ENCODE results near the gene AJUBA.

AJUBA gene

GRCh38 chr14:22986508-22987054 lies 4.2 kb upstream of the AJUBA start:
- no peak overlapping the region for H3K4me3 ChIP-seq (ENCODE audit: low read length, poor library complexity, severe bottlenecking)
- H3K9me2 ChIP-seq (replicated peaks; ENCODE audit: low read depth, low read length) = no peaks in the 10 kb centered on the region
- H3K4me2 ChIP-seq (ENCODE audit: low read depth, low read length, poor library complexity, severe bottlenecking) = no peak overlapping the region
- H2AFZ ChIP-seq (ENCODE audit: low read length) = no peak overlapping the region
- no peaks in the 10 kb centered on the region for H4K20me1 ChIP-seq (ENCODE audit: insufficient read depth, low read length, poor library complexity, severe bottlenecking)
- H3K36me3 ChIP-seq (ENCODE audit: insufficient read depth, low read length) = no peaks in the 10 kb centered on the region
- no peaks in the 10 kb centered on the region for H3K9me3 ChIP-seq (ENCODE audit: insufficient read depth, low read depth, low read length)
- TF ChIP-seq, protein P1, sequence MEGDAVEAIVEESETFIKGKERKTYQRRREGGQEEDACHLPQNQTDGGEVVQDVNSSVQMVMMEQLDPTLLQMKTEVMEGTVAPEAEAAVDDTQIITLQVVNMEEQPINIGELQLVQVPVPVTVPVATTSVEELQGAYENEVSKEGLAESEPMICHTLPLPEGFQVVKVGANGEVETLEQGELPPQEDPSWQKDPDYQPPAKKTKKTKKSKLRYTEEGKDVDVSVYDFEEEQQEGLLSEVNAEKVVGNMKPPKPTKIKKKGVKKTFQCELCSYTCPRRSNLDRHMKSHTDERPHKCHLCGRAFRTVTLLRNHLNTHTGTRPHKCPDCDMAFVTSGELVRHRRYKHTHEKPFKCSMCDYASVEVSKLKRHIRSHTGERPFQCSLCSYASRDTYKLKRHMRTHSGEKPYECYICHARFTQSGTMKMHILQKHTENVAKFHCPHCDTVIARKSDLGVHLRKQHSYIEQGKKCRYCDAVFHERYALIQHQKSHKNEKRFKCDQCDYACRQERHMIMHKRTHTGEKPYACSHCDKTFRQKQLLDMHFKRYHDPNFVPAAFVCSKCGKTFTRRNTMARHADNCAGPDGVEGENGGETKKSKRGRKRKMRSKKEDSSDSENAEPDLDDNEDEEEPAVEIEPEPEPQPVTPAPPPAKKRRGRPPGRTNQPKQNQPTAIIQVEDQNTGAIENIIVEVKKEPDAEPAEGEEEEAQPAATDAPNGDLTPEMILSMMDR (conservative IDR thresholded peaks at IDR 0.05; ENCODE audit: low read length) = peak; percentile 93
- TF ChIP-seq EZH2phosphoT487 (IDR thresholded peaks at IDR 0.05; ENCODE audit: borderline replicate concordance) = no peak
- H3K9ac ChIP-seq (ENCODE audit: low read depth, low read length, poor library complexity, severe bottlenecking) = no peak overlapping the region
- H3F3A ChIP-seq (ENCODE audit: low read depth) = no peaks in the 10 kb centered on the region
- H3K79me2 ChIP-seq (ENCODE audit: insufficient read depth, low read length) = peaks cover 8% of the 10 kb centered on the region
- peaks cover 5% of the 10 kb centered on the region for H3K4me1 ChIP-seq (ENCODE audit: insufficient read depth, low read length, poor library complexity, severe bottlenecking)
- no peaks in the 10 kb centered on the region for H3K27me3 ChIP-seq (ENCODE audit: insufficient read depth, low read length, poor library complexity, severe bottlenecking)

GRCh38 chr14:22985894-22986507 lies 3.6 kb upstream of the AJUBA start:
- Histone ChIP-seq H3K9me2 (replicated peaks; ENCODE audit: low read depth, low read length) (no peaks in the 10 kb centered on the region), H3K27me3 (ENCODE audit: insufficient read depth, low read length, poor library complexity, severe bottlenecking) (no peaks in the 10 kb centered on the region), H3K4me2 (ENCODE audit: low read depth, low read length, poor library complexity, severe bottlenecking) (no peak overlapping the region), H4K20me1 (ENCODE audit: insufficient read depth, low read length, poor library complexity, severe bottlenecking) (no peaks in the 10 kb centered on the region), H3K36me3 (ENCODE audit: insufficient read depth, low read length) (no peaks in the 10 kb centered on the region), H3K4me3 (ENCODE audit: low read length, poor library complexity, severe bottlenecking) (no peak overlapping the region), H3K79me2 (ENCODE audit: insufficient read depth, low read length) (peaks cover 13% of the 10 kb centered on the region), H3K9ac (ENCODE audit: low read depth, low read length, poor library complexity, severe bottlenecking) (no peak overlapping the region), H3K4me1 (ENCODE audit: insufficient read depth, low read length, poor library complexity, severe bottlenecking) (peaks cover 5% of the 10 kb centered on the region), H2AFZ (ENCODE audit: low read length) (no peak overlapping the region), H3K9me3 (ENCODE audit: insufficient read depth, low read depth, low read length) (no peaks in the 10 kb centered on the region), H3F3A (ENCODE audit: low read depth) (no peaks in the 10 kb centered on the region)
- TF ChIP-seq, protein P1 (conservative IDR thresholded peaks at IDR 0.05; ENCODE audit: low read length) = no peak
- TF ChIP-seq EZH2phosphoT487 (IDR thresholded peaks at IDR 0.05; ENCODE audit: borderline replicate concordance) = no peak

DNA sequence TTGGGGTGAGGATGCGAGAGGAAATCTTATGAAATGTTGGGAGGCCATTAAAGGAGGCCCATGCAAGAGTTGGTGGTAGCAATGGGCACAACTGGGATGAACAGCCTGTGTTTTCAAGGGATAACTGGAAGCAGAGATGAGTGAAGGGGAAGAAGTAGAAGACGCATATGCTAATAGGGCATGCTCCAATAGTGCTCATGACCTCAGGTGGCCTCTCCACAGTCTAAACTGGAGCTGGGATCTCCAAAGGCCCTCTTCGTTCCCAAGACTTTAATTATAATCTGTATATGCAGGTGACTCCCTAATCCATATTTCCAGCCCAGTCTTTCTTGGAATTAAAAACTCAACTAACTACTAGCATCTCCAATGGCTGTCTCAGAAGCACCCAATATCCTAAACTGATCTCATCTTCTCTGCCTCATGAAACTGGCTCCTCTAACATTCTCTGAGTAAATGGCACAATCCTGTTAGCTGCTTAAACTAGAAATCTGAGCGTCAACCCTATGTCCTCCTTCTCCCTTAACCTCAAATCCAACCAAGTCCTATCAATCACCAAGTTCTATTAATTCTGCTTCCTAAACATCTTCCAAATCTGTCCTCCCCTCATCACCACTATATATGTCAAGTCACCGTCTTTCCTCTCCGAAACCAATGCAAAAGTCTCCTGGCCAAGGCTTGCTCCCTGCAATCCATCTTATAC lies 2.8 kb upstream of the AJUBA start:
- H3K4me3 ChIP-seq (ENCODE audit: low read length, poor library complexity, severe bottlenecking) = no peak overlapping the region
- H3K9me2 ChIP-seq (replicated peaks; ENCODE audit: low read depth, low read length) = no peaks in the 10 kb centered on the region
- no peak overlapping the region for H2AFZ ChIP-seq (ENCODE audit: low read length)
- TF ChIP-seq, protein P1 (conservative IDR thresholded peaks at IDR 0.05; ENCODE audit: low read length) = no peak
- TF ChIP-seq EZH2phosphoT487 (IDR thresholded peaks at IDR 0.05; ENCODE audit: borderline replicate concordance) = no peak
- H3K4me2 ChIP-seq (ENCODE audit: low read depth, low read length, poor library complexity, severe bottlenecking) = no peak overlapping the region
- no peaks in the 10 kb centered on the region for H4K20me1 ChIP-seq (ENCODE audit: insufficient read depth, low read length, poor library complexity, severe bottlenecking)
- no peaks in the 10 kb centered on the region for H3K36me3 ChIP-seq (ENCODE audit: insufficient read depth, low read length)
- no peaks in the 10 kb centered on the region for H3F3A ChIP-seq (ENCODE audit: low read depth)
- H3K9ac ChIP-seq (ENCODE audit: low read depth, low read length, poor library complexity, severe bottlenecking) = no peak overlapping the region
- no peaks in the 10 kb centered on the region for H3K9me3 ChIP-seq (ENCODE audit: insufficient read depth, low read depth, low read length)
- H3K27me3 ChIP-seq (ENCODE audit: insufficient read depth, low read length, poor library complexity, severe bottlenecking) = no peaks in the 10 kb centered on the region
- H3K4me1 ChIP-seq (ENCODE audit: insufficient read depth, low read length, poor library complexity, severe bottlenecking) = peaks cover 9% of the 10 kb centered on the region
- peaks cover 21% of the 10 kb centered on the region for H3K79me2 ChIP-seq (ENCODE audit: insufficient read depth, low read length)
